ENCODE measurements around the gene ZFYVE1. TPM values are rescaled to one million over a fixed set of nuclear protein-coding genes. Genes with fewer than 3 reads are reported as not detected.

The ZFYVE1 gene
- total RNA-seq, 1 experiment from 2014 or later, result 14.2 TPM

- Mint-ChIP-seq H3K27me3 (ENCODE audit: low read depth) (no peaks in the 10 kb centered on the region), H3K4me1 (peaks cover 0 to 7% of the 10 kb centered on the region in 2 experiments; a peak in 2 of 4 replicates), H3K4me3 (no peak overlapping the region), H3K36me3 (ENCODE audit: insufficient read depth in 1 of 3, low read depth in 3 of 3) (peaks cover 5 to 29% (median 16%) of the 10 kb centered on the region in 3 experiments; a peak in 6 of 7 replicates), H3K9me3 (no peaks in the 10 kb centered on the region), H3K27ac (no peak overlapping the region; a peak in 1 of 7 replicates)
- Histone ChIP-seq H4K91ac (ENCODE audit: insufficient read length, low read depth, low read length) (no peak overlapping the region), H3K27ac (ENCODE audit: insufficient read length, low read depth, low read length) (no peak overlapping the region), H3K23ac (ENCODE audit: insufficient read length, low read depth, low read length) (no peak overlapping the region), H3K9ac (ENCODE audit: extremely low read depth, insufficient read length, low read length) (no peak overlapping the region), H2AFZ (ENCODE audit: low read length) (no peak overlapping the region), H2BK20ac (ENCODE audit: low read depth, low read length, poor library complexity, severe bottlenecking) (no peak overlapping the region), H3K79me1 (ENCODE audit: insufficient read depth, low read depth, low read length, poor library complexity, severe bottlenecking) (no peaks in the 10 kb centered on the region), H2BK15ac (ENCODE audit: low read depth, low read length) (no peak overlapping the region), H3T11ph (ENCODE audit: low read length) (no peak overlapping the region), H2BK120ac (ENCODE audit: low read depth, low read length, poor library complexity, severe bottlenecking) (no peak overlapping the region), H2BK12ac (ENCODE audit: insufficient read length, low read depth, low read length) (no peak overlapping the region), H3K4ac (ENCODE audit: low read depth, low read length) (no peak overlapping the region), H3K56ac (ENCODE audit: insufficient read length, low read depth, low read length) (no peak overlapping the region), H4K5ac (ENCODE audit: insufficient read length, low read depth, low read length) (no peak overlapping the region), H3K79me2 (ENCODE audit: insufficient read depth, low read length) (no peaks in the 10 kb centered on the region), H3K23me2 (ENCODE audit: insufficient read length, low read depth, low read length, poor library complexity, severe bottlenecking) (no peaks in the 10 kb centered on the region), H3K14ac (ENCODE audit: insufficient read depth, low read length) (no peak overlapping the region), H3K27me3 (ENCODE audit: insufficient read depth, low read length) (no peaks in the 10 kb centered on the region), H3K18ac (ENCODE audit: insufficient read length, low read depth, low read length) (no peak overlapping the region), H3K4me2 (ENCODE audit: insufficient read depth, insufficient read length, low read length) (no peak overlapping the region), H4K20me1 (ENCODE audit: control insufficient read depth, insufficient read depth, insufficient read length) (peaks cover 2% of the 10 kb centered on the region), H4K8ac (replicated peaks; ENCODE audit: insufficient read length, low read depth, low read length) (no peak overlapping the region), H2BK5ac (ENCODE audit: insufficient read length, low read length) (no peak overlapping the region), H3K4me1 (ENCODE audit: insufficient read depth, low read length) (no peaks in the 10 kb centered on the region), H2AK5ac (ENCODE audit: insufficient read length, low read length) (no peak overlapping the region), H3K9me3 (ENCODE audit: control insufficient read depth, low read depth, low read length) (no peaks in the 10 kb centered on the region)
- WGBS (ENCODE audit: extremely low coverage, insufficient read length, low lambda C conversion rate), result no CpG with 5 or more reads among the region's 5 CpGs
- TF ChIP-seq, protein P1, sequence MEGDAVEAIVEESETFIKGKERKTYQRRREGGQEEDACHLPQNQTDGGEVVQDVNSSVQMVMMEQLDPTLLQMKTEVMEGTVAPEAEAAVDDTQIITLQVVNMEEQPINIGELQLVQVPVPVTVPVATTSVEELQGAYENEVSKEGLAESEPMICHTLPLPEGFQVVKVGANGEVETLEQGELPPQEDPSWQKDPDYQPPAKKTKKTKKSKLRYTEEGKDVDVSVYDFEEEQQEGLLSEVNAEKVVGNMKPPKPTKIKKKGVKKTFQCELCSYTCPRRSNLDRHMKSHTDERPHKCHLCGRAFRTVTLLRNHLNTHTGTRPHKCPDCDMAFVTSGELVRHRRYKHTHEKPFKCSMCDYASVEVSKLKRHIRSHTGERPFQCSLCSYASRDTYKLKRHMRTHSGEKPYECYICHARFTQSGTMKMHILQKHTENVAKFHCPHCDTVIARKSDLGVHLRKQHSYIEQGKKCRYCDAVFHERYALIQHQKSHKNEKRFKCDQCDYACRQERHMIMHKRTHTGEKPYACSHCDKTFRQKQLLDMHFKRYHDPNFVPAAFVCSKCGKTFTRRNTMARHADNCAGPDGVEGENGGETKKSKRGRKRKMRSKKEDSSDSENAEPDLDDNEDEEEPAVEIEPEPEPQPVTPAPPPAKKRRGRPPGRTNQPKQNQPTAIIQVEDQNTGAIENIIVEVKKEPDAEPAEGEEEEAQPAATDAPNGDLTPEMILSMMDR (conservative IDR thresholded peaks at IDR 0.05), result no peak
- no peak for DNase-seq
Measured at GRCh38 chr14:72968316-72968715, 58.6 kb downstream of the ZFYVE1 start.
